ENCODE measurements around the gene NFKBIE. TPM values are rescaled to one million over a fixed set of nuclear protein-coding genes. Genes with fewer than 3 reads are reported as not detected.

NFKBIE gene
- total and polyA plus RNA-seq, 2 of the 13 experiments (the other 11 are each of a cell fraction or from before 2014, with no cell fraction given), result 6.7 to 14.5 TPM

GRCh38 chr6:44312901-44313788, 47.8 kb upstream of the NFKBIE start, which contains the start of gene AARS2:
TSS of gene AARS2 (minus strand) at chr6:44313347. CDS start at chr6:44313323, 24 bp downstream.
- H3K36me3 ChIP-seq (replicated peaks in 1 of 2; ENCODE audit: control insufficient read depth in 1 of 2, insufficient read depth in 2 of 2, low read length in 2 of 2), result peaks cover 20 to 34% of the 10 kb centered on the region in 2 experiments
- peak; percentile 90; the same call in 1 of the 2 replicates for TF ChIP-seq MAZ (IDR thresholded peaks at IDR 0.05; ENCODE audit: borderline replicate concordance, low read depth, low read length)
- TF ChIP-seq MAZ (CRISPR knock-in tag; IDR thresholded peaks at IDR 0.05; ENCODE audit: low read depth), result peak; percentile 89
- TF ChIP-seq PRPF4 (IDR thresholded peaks at IDR 0.05; ENCODE audit: low read depth, low read length, poor library complexity, severe bottlenecking), result no peak
- TF ChIP-seq PAXIP1 (CRISPR knock-in tag; conservative IDR thresholded peaks at IDR 0.05), result peak; percentile 60
- TF ChIP-seq ZNF792 (CRISPR knock-in tag; IDR thresholded peaks at IDR 0.05), result peak; percentile 95; the same call in 1 of the 2 replicates
- TF ChIP-seq ARID4A (CRISPR knock-in tag; IDR thresholded peaks at IDR 0.05; ENCODE audit: borderline replicate concordance), result peak; percentile 99
- peak; percentile 96 for TF ChIP-seq CSRNP1 (CRISPR knock-in tag; IDR thresholded peaks at IDR 0.05)

More at GRCh38 chr6:44312901-44313788, 47.8 kb upstream of the NFKBIE start, which contains the start of gene AARS2:
- peak within 1 kb of the TSS; percentile 73 for H2AFZ ChIP-seq (ENCODE audit: low read length)
- H4K20me1 ChIP-seq (ENCODE audit: insufficient read depth, low read length), result no peaks in the 10 kb centered on the region
- ChIA-PET POLR2A (interaction anchor here (0.9 to 1.4 kb wide), 9 partner anchors 8 to 92 kb away, joined by 3 to 10 read pairs (median 4); partner anchors contain the start of genes CDC5L, HSP90AB1 and TMEM151B), CTCF (ENCODE audit: low intra/inter-chr PET ratio, low total read pairs) (interaction anchor here (1.0 kb wide), 1 partner anchor 25 kb away, joined by 3 read pairs; no protein-coding TSS in a partner anchor)
- peak within 1 kb of the TSS; percentile 92 to 97 (median 96) for H3K4me3 ChIP-seq (replicated peaks in 1 of 3; ENCODE audit: insufficient read depth in 1 of 3, low read depth in 2 of 3, low read length in 3 of 3)
- H3K4me2 ChIP-seq (ENCODE audit: low read depth, low read length), result peak within 1 kb of the TSS; percentile 93
- H3K79me2 ChIP-seq (ENCODE audit: insufficient read depth, low read length), result peaks cover 15% of the 10 kb centered on the region
- peak within 1 kb of the TSS; percentile 88 for H3K9ac ChIP-seq (ENCODE audit: insufficient read depth, low read depth, low read length)
- in situ Hi-C loops (cut with HindIII; ENCODE audit: extremely low pct_ligation_motif_present, low pct_unique_long_range_greater_than_20kb), result loop anchor here (5.0 kb wide), 1 partner anchor 46 kb away; the partner anchor contains the start of gene NFKBIE
- H3K9me3 ChIP-seq (ENCODE audit: low read length), result no peaks in the 10 kb centered on the region
- 3% methylated on average over 38 of the region's 52 CpGs for WGBS (ENCODE audit: low lambda C conversion rate)
- peaks cover 0 to 17% of the 10 kb centered on the region in 2 experiments; a peak in 2 of 5 replicates for H3K27me3 ChIP-seq (ENCODE audit: control insufficient read depth in 1 of 2, insufficient read depth in 2 of 2, low read length in 2 of 2)
- FAIRE-seq, result peak; percentile 87
- ATAC-seq, result peak; percentile 96
- DNase-seq (ENCODE audit: low spot score), result peak; percentile 87
- intact Hi-C loops (cut with micrococcal nuclease; ENCODE audit: unreplicated experiment), result loop anchor here (1.0 kb wide), 1 partner anchor 16 kb away; no protein-coding TSS in a partner anchor
- H3K4me1 ChIP-seq (ENCODE audit: insufficient read depth, low read length), result peaks cover 22% of the 10 kb centered on the region
- no TSS peak for BruUV-seq (replicated peaks)
- H3K27ac ChIP-seq (ENCODE audit: extremely low read length, insufficient read depth, low read length), result peak within 1 kb of the TSS; percentile 58

Measured in HepG2 (cell line).